GM18858 (cell line): Measurements from ENCODE around the gene TNRC6B.
"Not testable (repeated sequence)": the region's sequence is repeated elsewhere in the genome, so short reads cannot be mapped to it uniquely, and the experiment has no call there.

ENCODE experiments used
- ATAC-seq: cut with Tn5 transposase; IDR thresholded peaks from one replicate; pipeline ENCODE4 v1.9.1; 2021; ENCODE audit not compliant: unreplicated experiment

The TNRC6B gene

GRCh38 chr22:40177738-40178416 is at the start of gene TNRC6B:
TNRC6B (plus strand) TSS chr22:40177925; CDS start chr22:40178136, 211 bp downstream.
- peak; percentile 78 for ATAC-seq

- ATAC-seq = no peak
Observed at GRCh38 chr22:40128989-40129388, 48.7 kb upstream of the TNRC6B start.

GRCh38 chr22:40137132-40137531 is 40.6 kb upstream of the TNRC6B start:
- no peak for ATAC-seq

GRCh38 chr22:40138866-40139265 is 38.9 kb upstream of the TNRC6B start:
- no peak for ATAC-seq

GRCh38 chr22:40147388-40148176 is 30.1 kb upstream of the TNRC6B start:
- ATAC-seq = no peak

GRCh38 chr22:40153192-40153591 is 24.5 kb upstream of the TNRC6B start:
- no peak for ATAC-seq

GRCh38 chr22:40153705-40154104 is 24.0 kb upstream of the TNRC6B start:
- no peak for ATAC-seq

GRCh38 chr22:40156001-40156516 is 21.7 kb upstream of the TNRC6B start:
- ATAC-seq = no peak

- not testable (repeated sequence) for ATAC-seq
Observed at GRCh38 chr22:40156682-40157081, 21.0 kb upstream of the TNRC6B start.

- no peak for ATAC-seq
Observed at GRCh38 chr22:40157330-40157945, 20.3 kb upstream of the TNRC6B start.

- ATAC-seq = no peak
Observed at GRCh38 chr22:40161194-40161593, 16.5 kb upstream of the TNRC6B start.

- not testable (repeated sequence) for ATAC-seq
Observed at GRCh38 chr22:40165537-40165936, 12.2 kb upstream of the TNRC6B start.

GRCh38 chr22:40175611-40176244 is 2.0 kb upstream of the TNRC6B start:
- ATAC-seq = no peak

GRCh38 chr22:40176921-40177737 is 596 bp upstream of the TNRC6B start:
- ATAC-seq = no peak

GRCh38 chr22:40178417-40179409 is 988 bp downstream of the TNRC6B start:
- no peak for ATAC-seq

- ATAC-seq = no peak
Observed at GRCh38 chr22:40179526-40179925, 1.8 kb downstream of the TNRC6B start.

GRCh38 chr22:40180403-40180802 is 2.7 kb downstream of the TNRC6B start:
- no peak for ATAC-seq

GRCh38 chr22:40181323-40181722 is 3.6 kb downstream of the TNRC6B start:
- no peak for ATAC-seq

- ATAC-seq = no peak
Observed at GRCh38 chr22:40182231-40182835, 4.6 kb downstream of the TNRC6B start.
